Measurements from ENCODE around the gene SEC14L3. TPM values are rescaled to one million over a fixed set of nuclear protein-coding genes. Genes with fewer than 3 reads are reported as not detected.

Gene SEC14L3
- total RNA-seq, 1 experiment from 2014 or later: not detected

- TF ChIP-seq AFF4 (CRISPR knock-in tag; IDR thresholded peaks at IDR 0.05; ENCODE audit: borderline replicate concordance): no peak
- no peak for TF ChIP-seq IRF2 (CRISPR knock-in tag; IDR thresholded peaks at IDR 0.05; ENCODE audit: borderline replicate concordance, low read depth)
Observed at GRCh38 chr22:30511109-30511508, 39.3 kb upstream of the SEC14L3 start (continued).

- Mint-ChIP-seq H3K27ac (no peak overlapping the region), H3K4me3 (no peak overlapping the region), H3K9me3 (peaks cover 5% of the 10 kb centered on the region), H3K27me3 (ENCODE audit: low read depth) (peaks cover 10% of the 10 kb centered on the region), H3K4me1 (no peaks in the 10 kb centered on the region), H3K36me3 (no peaks in the 10 kb centered on the region)
- TF ChIP-seq CTCF (IDR thresholded peaks at IDR 0.05) (no peak), ZNF416 (CRISPR knock-in tag; IDR thresholded peaks at IDR 0.05) (no peak), ZNF512 (CRISPR knock-in tag; IDR thresholded peaks at IDR 0.05; ENCODE audit: borderline replicate concordance) (no peak), TEAD1 (CRISPR knock-in tag; IDR thresholded peaks at IDR 0.05) (no peak), NFATC4 (CRISPR knock-in tag; IDR thresholded peaks at IDR 0.05) (no peak), GABPB1 (CRISPR knock-in tag; IDR thresholded peaks at IDR 0.05) (no peak), ZMAT4 (CRISPR knock-in tag; IDR thresholded peaks at IDR 0.05) (no peak), PRDM15 (CRISPR knock-in tag; IDR thresholded peaks at IDR 0.05) (no peak), ESRRA (CRISPR knock-in tag; IDR thresholded peaks at IDR 0.05; ENCODE audit: borderline replicate concordance) (no peak), FOXP4 (CRISPR knock-in tag; IDR thresholded peaks at IDR 0.05) (no peak), EMX1 (CRISPR knock-in tag; IDR thresholded peaks at IDR 0.05) (no peak), NR3C1 (CRISPR knock-in tag; conservative IDR thresholded peaks at IDR 0.05; ENCODE audit: low read depth) (no peak), MYBL2 (CRISPR knock-in tag; IDR thresholded peaks at IDR 0.05) (no peak), HMGA2 (CRISPR knock-in tag; IDR thresholded peaks at IDR 0.05) (no peak), USF1 (CRISPR knock-in tag; IDR thresholded peaks at IDR 0.05) (no peak)
- CTCF ChIA-PET: no interaction called here
- ATAC-seq (no peak), DNase-seq (ENCODE audit: low spot score) (no peak)
- POLR2A ChIA-PET: no interaction called here
Observed at GRCh38 chr22:30508216-30508615, 36.4 kb upstream of the SEC14L3 start.

All from WTC11 (cell line).